Measurements from ENCODE around the gene PALLD.

Gene PALLD

GRCh38 chr4:168874083-168874482 lies 377.2 kb downstream of the PALLD start:
- no peak for DNase-seq (ENCODE audit: low read depth in 2 of 2)

- DNase-seq (ENCODE audit: low read depth in 2 of 2), result no peak
Observed at GRCh38 chr4:168876106-168876505, 379.3 kb downstream of the PALLD start.

GRCh38 chr4:168877511-168878491 lies 380.9 kb downstream of the PALLD start:
- no peak for DNase-seq (ENCODE audit: low read depth in 2 of 2)

GRCh38 chr4:168878623-168879022 lies 381.8 kb downstream of the PALLD start:
- no peak for DNase-seq (ENCODE audit: low read depth in 2 of 2)

GRCh38 chr4:168879188-168879587 lies 382.3 kb downstream of the PALLD start:
- DNase-seq (ENCODE audit: low read depth in 2 of 2), result no peak

GRCh38 chr4:168880072-168880675 lies 383.3 kb downstream of the PALLD start:
- no peak for DNase-seq (ENCODE audit: low read depth in 2 of 2)

- DNase-seq (ENCODE audit: low read depth in 2 of 2), result no peak
Observed at GRCh38 chr4:168880811-168881595, 384.2 kb downstream of the PALLD start.

GRCh38 chr4:168881781-168882420 lies 385.0 kb downstream of the PALLD start:
- no peak for DNase-seq (ENCODE audit: low read depth in 2 of 2)

GRCh38 chr4:168882650-168883233 lies 385.9 kb downstream of the PALLD start:
- DNase-seq (ENCODE audit: low read depth in 2 of 2), result no peak

GRCh38 chr4:168883513-168883912 lies 386.7 kb downstream of the PALLD start:
- DNase-seq (ENCODE audit: low read depth in 2 of 2), result no peak

GRCh38 chr4:168884251-168885124 lies 387.6 kb downstream of the PALLD start:
- DNase-seq (ENCODE audit: low read depth in 2 of 2), result no peak

GRCh38 chr4:168885400-168885799 lies 388.5 kb downstream of the PALLD start:
- DNase-seq (ENCODE audit: low read depth in 2 of 2), result no peak

GRCh38 chr4:168886351-168886750 lies 389.5 kb downstream of the PALLD start:
- no peak for DNase-seq (ENCODE audit: low read depth in 2 of 2)

- DNase-seq (ENCODE audit: low read depth in 2 of 2), result no peak
Observed at GRCh38 chr4:168887809-168888208, 391.0 kb downstream of the PALLD start.

GRCh38 chr4:168888715-168889215 lies 391.9 kb downstream of the PALLD start:
- no peak for DNase-seq (ENCODE audit: low read depth in 2 of 2)

GRCh38 chr4:168891086-168891485 lies 394.2 kb downstream of the PALLD start:
- DNase-seq (ENCODE audit: low read depth in 2 of 2), result no peak

- no peak for DNase-seq (ENCODE audit: low read depth in 2 of 2)
Observed at GRCh38 chr4:168891688-168892087, 394.8 kb downstream of the PALLD start.

GRCh38 chr4:168892475-168892874 lies 395.6 kb downstream of the PALLD start:
- DNase-seq (ENCODE audit: low read depth in 2 of 2), result no peak

- no peak for DNase-seq (ENCODE audit: low read depth in 2 of 2)
Observed at GRCh38 chr4:168893205-168893604, 396.4 kb downstream of the PALLD start.

- no peak for DNase-seq (ENCODE audit: low read depth in 2 of 2)
Observed at GRCh38 chr4:168893807-168894206, 397.0 kb downstream of the PALLD start.
